B cell (primary cell): ENCODE data around the gene SLITRK6.

Source experiments
- EZH2 ChIP-seq: IDR thresholded peaks from 2 replicates; pipeline ENCODE4 v1.6.1; 2012; ENCODE audit warnings: borderline replicate concordance, low read depth, mild to moderate bottlenecking, moderate library complexity, low read length; ENCODE audit not compliant: insufficient read depth, poor library complexity, severe bottlenecking
- TF ChIP-seq, protein P1 (sequence below): fragments of 200-600 bp; IDR thresholded peaks from one replicate; pipeline ENCODE4 v1.8.0; 2022; ENCODE audit warnings: antibody characterized with exemption, mild to moderate bottlenecking

DNA sequence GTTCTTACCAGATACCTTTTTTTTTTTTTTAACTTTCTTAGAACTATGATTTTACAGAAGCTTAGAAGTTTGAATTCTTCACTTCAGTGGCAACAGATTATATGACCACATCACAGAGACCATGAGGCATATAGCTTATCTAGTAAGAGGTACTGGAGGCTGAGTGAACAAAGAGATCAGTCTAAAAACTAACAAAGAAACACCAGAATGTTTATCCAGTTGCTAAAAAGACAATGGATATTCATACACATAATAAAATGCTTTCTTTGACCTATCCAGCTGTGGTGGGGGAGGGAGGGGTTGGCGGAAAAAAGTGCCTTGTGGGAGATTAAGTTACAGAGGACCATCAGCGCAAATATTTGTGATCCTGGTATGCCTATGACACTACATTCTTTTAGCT is 34.7 kb upstream of the SLITRK6 start:
- TF ChIP-seq, protein P1, sequence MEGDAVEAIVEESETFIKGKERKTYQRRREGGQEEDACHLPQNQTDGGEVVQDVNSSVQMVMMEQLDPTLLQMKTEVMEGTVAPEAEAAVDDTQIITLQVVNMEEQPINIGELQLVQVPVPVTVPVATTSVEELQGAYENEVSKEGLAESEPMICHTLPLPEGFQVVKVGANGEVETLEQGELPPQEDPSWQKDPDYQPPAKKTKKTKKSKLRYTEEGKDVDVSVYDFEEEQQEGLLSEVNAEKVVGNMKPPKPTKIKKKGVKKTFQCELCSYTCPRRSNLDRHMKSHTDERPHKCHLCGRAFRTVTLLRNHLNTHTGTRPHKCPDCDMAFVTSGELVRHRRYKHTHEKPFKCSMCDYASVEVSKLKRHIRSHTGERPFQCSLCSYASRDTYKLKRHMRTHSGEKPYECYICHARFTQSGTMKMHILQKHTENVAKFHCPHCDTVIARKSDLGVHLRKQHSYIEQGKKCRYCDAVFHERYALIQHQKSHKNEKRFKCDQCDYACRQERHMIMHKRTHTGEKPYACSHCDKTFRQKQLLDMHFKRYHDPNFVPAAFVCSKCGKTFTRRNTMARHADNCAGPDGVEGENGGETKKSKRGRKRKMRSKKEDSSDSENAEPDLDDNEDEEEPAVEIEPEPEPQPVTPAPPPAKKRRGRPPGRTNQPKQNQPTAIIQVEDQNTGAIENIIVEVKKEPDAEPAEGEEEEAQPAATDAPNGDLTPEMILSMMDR, result no peak
- no peak for TF ChIP-seq EZH2
